Endothelial cell of umbilical vein (primary cell): Measurements from ENCODE around the gene ATXN1. TPM values are rescaled to one million over a fixed set of nuclear protein-coding genes. Genes with fewer than 3 reads are reported as not detected.
A peak's percentile ranks its signal among the peaks of the same experiment; 100 is the strongest.

Source experiments
- BruUV-seq: library from RNA; stranded (reverse); fragments of 400-500 nt; replicated peaks from 2 replicates; lab custom pipeline; 2021; lab: Mats Ljungman, UMichigan
- CTCF ChIA-PET: fragments of 300-600, 350-600 bp; sonication (Branson Sonifier 250); formaldehyde crosslinking; loops from one replicate; lab custom pipeline; 2021; ENCODE audit warnings: antibody characterized with exemption, inconsistent platforms; lab: Charles Lee
- POLR2A ChIA-PET: fragments of 300-600, 350-600 bp; sonication (Branson Sonifier 250); formaldehyde crosslinking; loops from one replicate; lab custom pipeline; 2021; ENCODE audit warnings: antibody characterized with exemption, inconsistent platforms; lab: Charles Lee
- DNase-seq: peaks from one replicate; pipeline ENCODE4 v3.0.0-alpha.2; 2011; ENCODE audit warnings: low read depth, low spot score
- FAIRE-seq: peaks from 2 replicates; lab custom pipeline; 2011; peaks lifted over from hg19 to GRCh38; lab: Jason Lieb, UNC
- H2AFZ ChIP-seq: 2 replicates; pipeline ENCODE4 v1.6.0; 2012; ENCODE audit warnings: low read depth, low read length, control low read depth, inconsistent platforms
- H3K27ac ChIP-seq: 2 replicates; pipeline ENCODE4 v1.5.1; 2011; ENCODE audit warnings: low read depth, mild to moderate bottlenecking, control low read depth, low read length, moderate library complexity; ENCODE audit not compliant: insufficient read depth
- H3K27me3 ChIP-seq, 2 experiments: 2 replicates each; pipeline versions ENCODE4 v1.6.0 to v1.6.1; 2011; ENCODE audit warnings: low read length in 2 of 2, mixed read lengths in 1 of 2; ENCODE audit not compliant: control insufficient read depth in 2 of 2, insufficient read depth in 2 of 2
- H3K36me3 ChIP-seq, 2 experiments: 2 replicates in 1 of 2; 3 replicates in 1 of 2; pipeline ENCODE4 v1.5.1; 2011; ENCODE audit warnings: low read length in 2 of 2, mild to moderate bottlenecking in 1 of 2, moderate library complexity in 1 of 2; ENCODE audit not compliant: control insufficient read depth in 2 of 2, insufficient read depth in 2 of 2; ENCODE audit errors: extremely low read depth in 1 of 2
- H3K4me1 ChIP-seq: 3 replicates; pipeline ENCODE4 v1.5.1; 2011; ENCODE audit warnings: mild to moderate bottlenecking, low read length; ENCODE audit not compliant: control insufficient read depth, insufficient read depth; ENCODE audit errors: extremely low read depth
- H3K4me2 ChIP-seq: 2 replicates; pipeline ENCODE4 v1.6.1; 2011; ENCODE audit warnings: low read length, control low read depth, mixed read lengths; ENCODE audit not compliant: insufficient read depth
- H3K4me3 ChIP-seq, 3 experiments: fragments of 200-600 bp in 1 of 3; sonication (generic), shearing (Covaris generic) in 1 of 3; replicated peaks in 1 of 3; 2 replicates each; pipeline ENCODE4 v1.5.1; 2011 to 2016; ENCODE audit warnings: control low read depth in 3 of 3, low read length in 3 of 3, mild to moderate bottlenecking in 2 of 3, inconsistent platforms in 1 of 3, low read depth in 1 of 3, moderate library complexity in 1 of 3; ENCODE audit not compliant: insufficient read depth in 1 of 3
- H3K79me2 ChIP-seq: 2 replicates; pipeline ENCODE4 v1.6.0; 2012; ENCODE audit warnings: low read length, inconsistent platforms; ENCODE audit not compliant: control insufficient read depth, insufficient read depth
- H3K9ac ChIP-seq: replicated peaks from 2 replicates; pipeline ENCODE3; 2011; ENCODE audit warnings: low read length, control low read depth; ENCODE audit not compliant: insufficient read depth; ENCODE audit errors: extremely low read depth
- H3K9me1 ChIP-seq: replicated peaks from 3 replicates; pipeline ENCODE4 v1.6.0; 2011; ENCODE audit warnings: mild to moderate bottlenecking, low read length; ENCODE audit not compliant: control insufficient read depth, insufficient read depth; ENCODE audit errors: extremely low read depth
- H3K9me3 ChIP-seq: replicated peaks from 2 replicates; pipeline ENCODE4 v1.5.1; 2012; ENCODE audit warnings: low read length, inconsistent platforms; ENCODE audit not compliant: control insufficient read depth, insufficient read depth
- H4K20me1 ChIP-seq: replicated peaks from 2 replicates; pipeline ENCODE3; 2011; ENCODE audit warnings: mild to moderate bottlenecking, low read length; ENCODE audit not compliant: control insufficient read depth, insufficient read depth; ENCODE audit errors: extremely low read depth
- EZH2 ChIP-seq: IDR thresholded peaks from 2 replicates; pipeline ENCODE4 v1.6.1; 2012; ENCODE audit warnings: borderline replicate concordance, low read depth, mild to moderate bottlenecking, moderate library complexity, low read length, inconsistent platforms; ENCODE audit not compliant: severe bottlenecking
- FOS ChIP-seq: IDR thresholded peaks from 2 replicates; pipeline ENCODE4 v1.6.1; 2011; ENCODE audit warnings: mild to moderate bottlenecking, low read length, moderate library complexity, borderline replicate concordance; ENCODE audit not compliant: insufficient read depth
- GATA2 ChIP-seq: IDR thresholded peaks from 2 replicates; pipeline ENCODE4 v1.7.0; 2011; ENCODE audit warnings: low read depth, mild to moderate bottlenecking, moderate library complexity, mixed read lengths, low read length; ENCODE audit not compliant: insufficient read length, insufficient read depth
- JUN ChIP-seq: IDR thresholded peaks from 2 replicates; pipeline ENCODE4 v1.6.1; 2011; ENCODE audit warnings: borderline replicate concordance, low read depth; ENCODE audit not compliant: insufficient read length, insufficient read depth
- MYC ChIP-seq: IDR thresholded peaks from one replicate; pipeline ENCODE4 v1.6.1; 2011; ENCODE audit warnings: mild to moderate bottlenecking, low read depth, low read length
- POLR2A ChIP-seq: IDR thresholded peaks from 2 replicates; pipeline ENCODE4 v1.6.1; 2012; ENCODE audit warnings: low read depth, mild to moderate bottlenecking, control low read depth, low read length
- POLR2AphosphoS5 ChIP-seq: IDR thresholded peaks from 2 replicates; pipeline ENCODE4 v1.6.1; 2012; ENCODE audit warnings: low read depth, mild to moderate bottlenecking, control low read depth, low read length, moderate library complexity; ENCODE audit not compliant: insufficient read depth
- dilution Hi-C: fragments of 300-500 bp; cut with MboI; formaldehyde crosslinking; loops from one replicate; pipeline ENCODE4 v1.15.0; 2019; ENCODE audit warnings: low sequenced_read_pairs; ENCODE audit not compliant: extremely low pct_ligation_motif_present
- intact Hi-C: fragments of 100-400 bp; cut with micrococcal nuclease; formaldehyde crosslinking; loops from one replicate; pipeline ENCODE4 v1.10.0; 2022
- polyA plus RNA-seq, 4 experiments: library from polyadenylated mRNA; depleted of rRNA in 3 of 4; stranded (reverse) in 3 of 4; unstranded in 1 of 4; fragments of >200 nt; gene quantifications; 2 replicates each; pipeline versions ENCODE4 v1.2.1 to v1.2.3, GENCODE V29; 2011 to 2012; ENCODE audit warnings: missing spikeins in 1 of 4
- total RNA-seq: library from RNA; stranded (reverse); gene quantifications from 2 replicates; pipeline ENCODE4 v1.2.3, GENCODE V29; 2021
- TF ChIP-seq, protein P1 (sequence below), 2 donors: IDR thresholded peaks; 1 replicate in 1 of 2; 2 replicates in 1 of 2; pipeline ENCODE4 v1.5.1; 2011; ENCODE audit warnings: low read length in 2 of 2, mild to moderate bottlenecking in 2 of 2, moderate library complexity in 2 of 2, control low read depth in 1 of 2, inconsistent platforms in 1 of 2, low read depth in 1 of 2; ENCODE audit not compliant: insufficient read depth in 1 of 2; ENCODE audit errors: extremely low read depth in 1 of 2
- TF ChIP-seq, protein P2 (sequence below): IDR thresholded peaks from 2 replicates; pipeline ENCODE4 v1.6.1; 2011; ENCODE audit not compliant: insufficient read depth, insufficient read length

The ATXN1 gene
- total and polyA plus RNA-seq, 2 donors (not counting 3 experiments of a cell fraction or from before 2014, with no cell fraction given): 16.4 to 33.0 TPM

DNA sequence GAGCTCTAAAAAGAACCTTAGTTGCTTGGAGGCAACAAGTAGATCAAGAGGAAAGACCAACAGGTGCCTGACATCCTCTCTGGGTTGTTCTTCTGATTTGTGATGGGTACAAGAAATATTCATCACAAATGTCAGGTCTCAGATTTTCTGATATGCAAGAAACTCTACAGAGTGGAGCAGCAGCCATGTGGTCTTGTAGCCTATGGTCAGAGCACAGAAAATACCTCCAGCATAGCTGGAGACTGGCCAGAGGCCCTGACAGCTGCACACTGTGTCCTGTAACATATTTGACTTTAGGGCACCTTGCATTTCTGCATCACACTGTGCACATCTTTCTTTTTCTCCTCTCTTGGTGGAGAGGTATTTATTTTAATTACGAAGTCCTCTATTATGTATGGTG, 406.6 kb downstream of the ATXN1 start:
- intact Hi-C loops: no loop called here
- ChIA-PET POLR2A (no interaction called here), CTCF (interaction anchor here (1.7 to 2.7 kb wide), 2 partner anchors 9 to 15 kb away, joined by 5 to 11 read pairs; no protein-coding TSS in a partner anchor)
- TF ChIP-seq POLR2A (no peak), GATA2 (no peak), POLR2AphosphoS5 (no peak), JUN (no peak)
- TF ChIP-seq, protein P1, sequence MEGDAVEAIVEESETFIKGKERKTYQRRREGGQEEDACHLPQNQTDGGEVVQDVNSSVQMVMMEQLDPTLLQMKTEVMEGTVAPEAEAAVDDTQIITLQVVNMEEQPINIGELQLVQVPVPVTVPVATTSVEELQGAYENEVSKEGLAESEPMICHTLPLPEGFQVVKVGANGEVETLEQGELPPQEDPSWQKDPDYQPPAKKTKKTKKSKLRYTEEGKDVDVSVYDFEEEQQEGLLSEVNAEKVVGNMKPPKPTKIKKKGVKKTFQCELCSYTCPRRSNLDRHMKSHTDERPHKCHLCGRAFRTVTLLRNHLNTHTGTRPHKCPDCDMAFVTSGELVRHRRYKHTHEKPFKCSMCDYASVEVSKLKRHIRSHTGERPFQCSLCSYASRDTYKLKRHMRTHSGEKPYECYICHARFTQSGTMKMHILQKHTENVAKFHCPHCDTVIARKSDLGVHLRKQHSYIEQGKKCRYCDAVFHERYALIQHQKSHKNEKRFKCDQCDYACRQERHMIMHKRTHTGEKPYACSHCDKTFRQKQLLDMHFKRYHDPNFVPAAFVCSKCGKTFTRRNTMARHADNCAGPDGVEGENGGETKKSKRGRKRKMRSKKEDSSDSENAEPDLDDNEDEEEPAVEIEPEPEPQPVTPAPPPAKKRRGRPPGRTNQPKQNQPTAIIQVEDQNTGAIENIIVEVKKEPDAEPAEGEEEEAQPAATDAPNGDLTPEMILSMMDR (IDR thresholded peaks at IDR 0.05; ENCODE audit: extremely low read depth in 1 of 2, insufficient read depth in 1 of 2, low read depth in 1 of 2, low read length in 2 of 2): no peak
- no peaks in the 10 kb centered on the region for H3K9me3 ChIP-seq
- no peaks in the 10 kb centered on the region for H3K27me3 ChIP-seq
- no peaks in the 10 kb centered on the region for H3K79me2 ChIP-seq
- no peak overlapping the region for H3K27ac ChIP-seq
- H3K36me3 ChIP-seq: no peaks in the 10 kb centered on the region
- no peaks in the 10 kb centered on the region for H4K20me1 ChIP-seq
- no peak overlapping the region for H3K4me3 ChIP-seq
- dilution Hi-C loops: no loop called here
- DNase-seq: no peak
- BruUV-seq: no TSS peak
- no peak overlapping the region for H2AFZ ChIP-seq
- peaks cover 24% of the 10 kb centered on the region for H3K4me1 ChIP-seq
- H3K4me2 ChIP-seq: no peak overlapping the region
- FAIRE-seq: no peak
- H3K9me1 ChIP-seq: no peaks in the 10 kb centered on the region
- H3K9ac ChIP-seq: no peak overlapping the region

DNA sequence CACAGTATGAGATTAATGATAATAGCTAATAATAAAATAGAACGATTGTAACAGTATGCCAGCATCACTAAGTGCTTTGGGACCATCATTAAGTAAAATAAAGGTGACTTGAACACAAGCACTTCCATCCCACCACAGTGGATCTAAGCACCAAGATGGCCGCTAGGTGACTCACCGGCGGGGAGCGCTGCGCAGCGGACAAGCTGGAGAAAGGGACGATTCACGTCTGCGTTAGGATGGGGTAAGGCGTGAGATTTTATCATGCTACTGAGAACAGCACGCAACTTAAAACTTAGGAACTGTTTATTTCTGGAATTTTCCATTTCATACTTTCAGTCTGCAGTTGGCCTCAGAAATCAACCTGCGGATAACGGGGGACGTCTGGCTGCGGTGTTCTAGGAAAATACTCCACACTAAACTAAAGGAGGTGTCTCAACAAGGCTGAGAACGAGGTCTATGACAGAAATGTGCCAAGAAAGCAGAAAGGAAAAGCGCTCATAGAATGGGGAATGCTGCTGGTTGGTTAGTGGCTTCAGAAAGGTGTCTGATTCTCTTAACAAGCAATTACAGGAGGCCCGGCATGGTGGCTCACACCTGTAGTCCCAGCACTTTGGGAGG, 408.3 kb downstream of the ATXN1 start:
- peak overlapping the region; percentile 41 for H3K4me2 ChIP-seq
- no peak overlapping the region for H3K4me3 ChIP-seq
- no peaks in the 10 kb centered on the region for H3K36me3 ChIP-seq
- DNase-seq (no peak), FAIRE-seq (no peak)
- H2AFZ ChIP-seq: no peak overlapping the region
- intact Hi-C loops: loop anchor here (1.0 kb wide), 1 partner anchor 16 kb away; no protein-coding TSS in a partner anchor
- CTCF ChIA-PET: interaction anchor here (0.6 to 1.8 kb wide), 5 partner anchors 14 to 56 kb away, joined by 3 to 9 read pairs (median 5); no protein-coding TSS in a partner anchor
- H3K9me3 ChIP-seq: no peaks in the 10 kb centered on the region
- H3K27me3 ChIP-seq: no peaks in the 10 kb centered on the region
- H3K4me1 ChIP-seq: peaks cover 24% of the 10 kb centered on the region
- H3K27ac ChIP-seq: peak overlapping the region; percentile 79
- POLR2A ChIA-PET: no interaction called here
- BruUV-seq: TSS peak; percentile 42
- dilution Hi-C loops: no loop called here
- H3K9ac ChIP-seq: no peak overlapping the region
- H3K9me1 ChIP-seq: no peaks in the 10 kb centered on the region
- no peaks in the 10 kb centered on the region for H4K20me1 ChIP-seq
- no peaks in the 10 kb centered on the region for H3K79me2 ChIP-seq
- no peak for TF ChIP-seq POLR2A
- TF ChIP-seq MYC: no peak
- TF ChIP-seq EZH2: no peak
- TF ChIP-seq JUN: no peak
- TF ChIP-seq, protein P2, sequence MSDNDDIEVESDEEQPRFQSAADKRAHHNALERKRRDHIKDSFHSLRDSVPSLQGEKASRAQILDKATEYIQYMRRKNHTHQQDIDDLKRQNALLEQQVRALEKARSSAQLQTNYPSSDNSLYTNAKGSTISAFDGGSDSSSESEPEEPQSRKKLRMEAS: no peak
- TF ChIP-seq FOS: no peak
- TF ChIP-seq, protein P1 (IDR thresholded peaks at IDR 0.05; ENCODE audit: extremely low read depth in 1 of 2, insufficient read depth in 1 of 2, low read depth in 1 of 2, low read length in 2 of 2): no peak
- TF ChIP-seq POLR2AphosphoS5: no peak
- no peak for TF ChIP-seq GATA2
